Measurements from ENCODE around the gene RGN. TPM values are rescaled to one million over a fixed set of nuclear protein-coding genes. Genes with fewer than 3 reads are reported as not detected.

Gene RGN
- not detected for polyA plus RNA-seq

DNA sequence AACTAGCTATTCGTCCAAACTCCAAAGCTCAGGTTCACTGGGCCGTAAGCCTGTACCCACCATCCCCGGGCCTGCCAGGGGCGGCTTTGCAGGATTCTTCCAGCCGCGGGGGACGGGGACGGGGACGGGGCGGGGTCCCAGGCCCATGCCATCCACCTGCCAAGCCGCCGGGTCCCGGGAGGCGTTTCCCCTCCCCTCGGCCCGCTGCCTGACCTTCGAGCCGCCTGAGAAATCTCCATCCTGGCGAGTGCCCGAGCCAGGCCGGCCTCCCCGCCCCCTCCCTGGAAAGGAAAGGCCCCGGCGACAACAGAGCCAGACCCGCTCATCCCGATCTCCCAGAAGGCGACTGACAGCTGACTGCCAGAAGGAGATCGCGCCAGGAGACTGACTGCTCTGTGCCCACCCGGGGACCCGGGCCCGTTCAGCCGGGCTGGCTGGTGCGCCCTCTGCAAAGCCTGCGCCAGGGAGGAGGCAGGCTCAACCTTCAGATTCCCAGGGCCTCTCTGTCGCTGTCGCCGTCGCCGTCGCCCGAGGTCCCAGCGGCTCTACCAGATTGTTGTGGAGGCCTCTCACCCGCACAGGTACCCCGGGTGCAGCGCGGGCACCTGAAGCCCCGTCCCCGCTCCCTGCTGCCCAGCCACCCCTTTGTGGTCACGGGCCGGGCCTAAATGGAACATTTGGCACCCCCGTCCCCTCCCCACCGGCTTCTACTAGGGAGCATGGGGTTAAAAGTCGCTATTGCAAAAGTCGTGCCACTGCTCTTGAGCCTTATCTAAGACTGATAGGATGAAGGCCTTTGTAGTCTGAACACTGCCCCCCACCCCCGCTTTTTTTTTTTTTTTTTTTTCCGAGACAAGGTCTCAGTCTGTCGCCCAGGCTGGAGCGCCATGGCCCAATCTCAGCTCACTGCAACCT is at the start of gene RGN:
Gene RGN, plus strand, starts transcription at position 315 of the 915 bp plus-strand sequence. CDS start 2,702 bp downstream, outside the sequence.
- no peak for DNase-seq
- H3K9me3 Mint-ChIP-seq, result peaks cover 0 to 2% (median 0%) of the 10 kb centered on the region in 6 donors
- no peaks in the 10 kb centered on the region for H3K4me1 Mint-ChIP-seq
- H3K36me3 Mint-ChIP-seq, result no peaks in the 10 kb centered on the region
- H3K4me3 Mint-ChIP-seq, result no peak within 1 kb of the TSS
- no peak within 1 kb of the TSS for H3K27ac Mint-ChIP-seq
- peaks cover 0 to 3% (median 2%) of the 10 kb centered on the region in 3 donors for H3K27me3 Mint-ChIP-seq (ENCODE audit: low read depth in 3 of 3)

DNA sequence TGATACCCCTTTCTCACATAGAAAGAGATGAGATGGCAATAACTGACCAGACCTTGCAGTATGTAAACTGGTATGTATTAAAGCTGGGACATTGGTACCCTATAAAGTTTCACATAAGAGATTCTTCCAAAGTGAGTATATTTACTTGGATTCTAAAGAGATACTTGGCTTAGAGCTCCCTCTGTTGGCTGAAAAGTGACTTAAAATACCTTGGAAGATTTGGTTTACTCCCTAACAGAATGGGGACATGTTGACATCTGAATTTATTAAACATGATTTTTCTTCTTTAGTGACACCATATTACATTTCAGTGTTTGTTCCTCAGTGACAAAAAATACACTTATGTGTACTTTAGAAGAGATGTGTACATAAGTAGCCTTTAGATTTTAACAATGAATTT is 47.9 kb upstream of the RGN start:
- Mint-ChIP-seq H3K27ac (no peak overlapping the region), H3K27me3 (ENCODE audit: low read depth in 3 of 3) (peaks cover 2 to 9% (median 2%) of the 10 kb centered on the region in 3 donors), H3K36me3 (no peaks in the 10 kb centered on the region), H3K4me3 (no peak overlapping the region), H3K4me1 (no peaks in the 10 kb centered on the region), H3K9me3 (no peaks in the 10 kb centered on the region)
- DNase-seq, result peak; percentile 8 to 16 (median 12)

DNA sequence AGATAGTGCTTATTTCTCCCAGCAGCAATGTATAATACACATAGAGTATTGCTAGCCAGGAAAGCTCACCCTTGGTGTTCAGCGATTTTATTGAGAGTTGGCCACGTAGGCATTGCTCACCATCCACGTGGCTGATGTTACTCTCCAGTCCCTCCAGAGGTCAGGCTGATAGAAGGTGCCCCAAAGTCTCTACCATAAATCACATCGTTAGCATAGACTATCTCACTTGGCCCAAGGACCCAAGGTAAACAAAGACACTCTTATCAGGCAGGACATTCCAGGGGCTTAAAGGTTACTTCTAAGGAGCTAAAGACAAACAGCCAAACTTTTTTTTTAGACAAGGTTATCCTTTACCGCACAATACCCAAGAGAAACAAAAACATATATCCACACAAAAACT is 30.3 kb upstream of the RGN start:
- no peak overlapping the region for H3K4me3 Mint-ChIP-seq
- H3K4me1 Mint-ChIP-seq, result no peaks in the 10 kb centered on the region
- H3K9me3 Mint-ChIP-seq, result peaks cover 0 to 11% (median 3%) of the 10 kb centered on the region in 6 donors
- no peak for DNase-seq
- H3K36me3 Mint-ChIP-seq, result peaks cover 0 to 4% (median 3%) of the 10 kb centered on the region in 3 donors
- H3K27ac Mint-ChIP-seq, result no peak overlapping the region
- H3K27me3 Mint-ChIP-seq (ENCODE audit: low read depth in 3 of 3), result peaks cover 2 to 9% (median 3%) of the 10 kb centered on the region in 3 donors

DNA sequence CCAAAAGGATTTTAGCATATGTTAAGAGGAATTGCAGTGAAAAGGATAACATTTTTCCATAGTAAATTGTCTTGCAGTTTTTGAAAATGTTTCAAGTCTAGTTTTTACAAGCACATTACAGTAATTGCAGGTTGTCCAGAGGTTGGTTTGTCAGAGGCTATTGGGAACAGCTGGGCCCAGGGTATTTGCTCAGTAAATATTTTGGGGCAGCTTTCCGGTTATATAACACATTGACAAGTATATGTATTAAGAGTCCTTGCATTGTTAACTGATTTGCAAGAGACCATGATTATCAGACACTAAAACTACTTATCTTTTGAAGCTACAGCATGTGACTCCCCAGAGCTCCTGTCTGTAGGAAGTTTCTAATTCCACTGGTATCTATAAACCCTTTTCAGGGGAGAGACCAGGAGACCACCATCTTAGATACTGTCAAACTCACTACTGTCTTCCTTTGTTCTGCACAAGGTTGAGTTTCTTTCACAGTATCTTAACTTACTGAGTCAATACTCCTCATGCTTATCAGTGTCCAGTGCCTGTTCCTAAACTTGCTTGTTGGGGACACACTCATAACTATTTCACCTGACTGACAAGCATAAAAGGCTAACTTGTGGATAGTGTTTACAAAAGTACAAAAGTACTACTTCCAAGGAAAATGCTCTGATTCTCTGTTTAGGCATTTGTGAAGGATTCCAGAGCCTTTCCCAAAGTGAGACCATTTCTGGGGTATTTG is 18.9 kb upstream of the RGN start:
- no peak overlapping the region for H3K27ac Mint-ChIP-seq
- H3K4me3 Mint-ChIP-seq, result no peak overlapping the region
- peaks cover 0 to 11% (median 3%) of the 10 kb centered on the region in 3 donors for H3K27me3 Mint-ChIP-seq (ENCODE audit: low read depth in 3 of 3)
- no peaks in the 10 kb centered on the region for H3K9me3 Mint-ChIP-seq
- no peaks in the 10 kb centered on the region for H3K36me3 Mint-ChIP-seq
- DNase-seq, result no peak
- no peaks in the 10 kb centered on the region for H3K4me1 Mint-ChIP-seq

DNA sequence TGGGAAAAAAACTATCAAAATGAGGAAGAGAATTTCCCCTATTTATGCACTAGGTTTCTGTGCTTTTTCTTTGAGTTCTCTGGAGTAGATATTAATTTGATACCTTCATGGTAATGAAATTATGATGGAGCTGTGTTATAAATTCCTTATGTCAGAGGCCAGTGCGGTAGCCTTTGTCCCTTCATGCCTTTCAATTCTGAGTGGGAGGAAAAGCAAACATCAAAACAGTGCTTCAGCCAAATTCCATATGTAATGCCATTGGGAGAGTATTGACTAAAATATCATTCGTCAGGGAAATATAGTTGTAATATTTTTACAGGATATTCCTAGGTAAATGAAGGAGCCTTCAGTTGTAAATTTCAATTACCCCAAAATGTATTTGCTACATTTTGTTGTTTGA is 17.5 kb upstream of the RGN start:
- H3K9me3 Mint-ChIP-seq, result no peaks in the 10 kb centered on the region
- H3K27me3 Mint-ChIP-seq (ENCODE audit: low read depth in 3 of 3), result peaks cover 0 to 13% (median 3%) of the 10 kb centered on the region in 3 donors
- H3K4me1 Mint-ChIP-seq, result no peaks in the 10 kb centered on the region
- no peak overlapping the region for H3K4me3 Mint-ChIP-seq
- H3K36me3 Mint-ChIP-seq, result no peaks in the 10 kb centered on the region
- DNase-seq, result no peak
- no peak overlapping the region for H3K27ac Mint-ChIP-seq

DNA sequence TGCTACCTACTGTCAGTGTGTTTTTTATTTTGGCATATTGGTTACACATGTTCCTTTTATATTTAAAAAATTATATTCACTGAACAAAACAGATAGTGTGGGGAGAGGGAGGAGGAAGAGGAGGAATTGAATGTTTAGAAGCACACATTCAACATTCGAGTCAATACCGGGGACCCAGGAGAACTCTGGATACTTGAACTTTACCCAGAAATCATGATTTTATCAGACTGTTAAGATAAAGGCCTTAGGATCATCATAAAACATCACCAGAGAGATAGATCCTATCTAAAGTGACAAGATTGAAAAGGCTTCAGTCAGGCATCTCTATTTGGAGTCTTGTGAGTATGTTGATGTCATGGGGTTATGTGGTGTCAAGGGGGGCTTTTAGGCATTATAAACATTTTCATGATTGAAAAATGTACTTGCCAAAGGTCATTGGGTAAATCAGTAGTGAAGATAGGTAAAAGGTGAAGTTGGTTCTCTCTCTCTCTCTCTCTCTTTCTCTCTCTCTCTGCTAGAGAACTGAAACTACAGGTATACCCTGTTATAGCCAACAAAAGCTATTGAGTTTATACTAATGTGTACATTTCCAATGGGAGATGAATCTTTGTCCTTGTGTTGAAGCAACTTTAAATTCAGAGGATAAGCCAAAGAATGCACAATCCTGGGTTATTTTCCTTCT is 16.9 kb upstream of the RGN start:
- Mint-ChIP-seq H3K4me3 (no peak overlapping the region), H3K27ac (no peak overlapping the region), H3K27me3 (ENCODE audit: low read depth in 3 of 3) (peaks cover 0 to 15% (median 3%) of the 10 kb centered on the region in 3 donors), H3K9me3 (no peaks in the 10 kb centered on the region), H3K36me3 (no peaks in the 10 kb centered on the region), H3K4me1 (no peaks in the 10 kb centered on the region)
- DNase-seq, result no peak

DNA sequence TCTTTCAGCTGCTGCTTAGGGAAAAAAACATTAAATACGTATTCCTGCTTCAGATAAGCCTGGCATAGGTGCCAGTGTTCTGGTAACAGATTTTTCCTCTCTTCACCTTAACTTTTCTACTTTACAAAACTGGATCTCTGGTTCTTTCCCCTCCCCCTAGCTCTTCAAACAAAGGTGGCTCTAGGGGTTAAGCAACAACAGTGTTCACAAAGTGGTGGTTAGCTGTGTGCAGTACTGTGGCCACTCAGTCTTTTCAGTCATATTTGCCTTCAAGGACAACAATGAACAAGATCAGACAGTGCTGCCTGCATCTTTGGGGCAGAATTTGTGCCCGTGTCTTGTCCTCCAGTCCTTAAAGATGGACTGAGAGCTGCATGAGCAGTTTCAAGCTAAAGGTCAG is 15.1 kb upstream of the RGN start:
- DNase-seq, result no peak
- Mint-ChIP-seq H3K27me3 (ENCODE audit: low read depth in 3 of 3) (peaks cover 0 to 10% (median 3%) of the 10 kb centered on the region in 3 donors), H3K27ac (no peak overlapping the region), H3K36me3 (no peaks in the 10 kb centered on the region), H3K4me3 (no peak overlapping the region), H3K4me1 (no peaks in the 10 kb centered on the region), H3K9me3 (no peaks in the 10 kb centered on the region)

DNA sequence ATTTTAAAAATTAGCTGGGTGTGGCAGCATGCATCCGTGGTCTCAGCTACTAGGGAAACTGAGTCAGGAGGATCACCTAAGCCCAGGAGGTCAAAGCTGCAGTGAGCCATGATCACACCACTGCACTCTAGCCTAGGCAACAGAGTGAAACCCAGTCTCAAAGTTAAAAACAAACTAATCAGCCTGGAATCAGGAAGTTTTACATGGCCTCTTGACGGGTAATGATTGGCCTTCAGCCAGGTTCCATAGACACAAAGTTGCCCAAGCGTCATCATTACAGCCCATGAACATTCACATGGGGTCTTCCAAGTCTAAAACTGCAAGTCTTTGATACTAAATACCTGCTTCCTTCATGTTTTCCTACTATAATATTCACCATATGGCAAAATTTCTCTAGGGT is 10.0 kb upstream of the RGN start:
- Mint-ChIP-seq H3K36me3 (no peaks in the 10 kb centered on the region), H3K27me3 (ENCODE audit: low read depth in 3 of 3) (peaks cover 0 to 7% (median 0%) of the 10 kb centered on the region in 3 donors), H3K4me1 (no peaks in the 10 kb centered on the region), H3K27ac (no peak overlapping the region), H3K9me3 (no peaks in the 10 kb centered on the region), H3K4me3 (no peak overlapping the region)
- DNase-seq, result no peak

DNA sequence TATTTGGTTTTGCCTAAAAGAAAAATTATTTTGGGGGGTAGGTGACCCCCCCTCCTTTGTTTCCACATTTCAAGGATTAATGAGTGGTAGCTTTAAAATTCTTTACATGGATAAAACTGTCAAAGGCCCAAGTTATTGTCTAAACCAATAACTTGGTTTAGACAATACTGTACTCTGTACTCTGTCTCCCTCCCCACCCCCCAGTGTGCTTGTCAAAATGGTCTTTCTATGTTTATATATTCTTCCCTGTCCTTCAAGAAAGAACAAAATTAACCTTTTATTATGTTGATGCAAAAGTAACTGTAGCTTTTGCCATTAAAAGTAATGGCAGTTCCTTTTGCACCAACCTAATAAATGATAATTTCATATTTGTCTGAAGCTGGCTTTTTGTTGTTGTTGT is 9.5 kb upstream of the RGN start:
- Mint-ChIP-seq H3K27ac (no peak overlapping the region), H3K27me3 (ENCODE audit: low read depth in 3 of 3) (peaks cover 0 to 7% (median 0%) of the 10 kb centered on the region in 3 donors), H3K36me3 (no peaks in the 10 kb centered on the region), H3K4me1 (no peaks in the 10 kb centered on the region), H3K4me3 (no peak overlapping the region), H3K9me3 (no peaks in the 10 kb centered on the region)
- no peak for DNase-seq

DNA sequence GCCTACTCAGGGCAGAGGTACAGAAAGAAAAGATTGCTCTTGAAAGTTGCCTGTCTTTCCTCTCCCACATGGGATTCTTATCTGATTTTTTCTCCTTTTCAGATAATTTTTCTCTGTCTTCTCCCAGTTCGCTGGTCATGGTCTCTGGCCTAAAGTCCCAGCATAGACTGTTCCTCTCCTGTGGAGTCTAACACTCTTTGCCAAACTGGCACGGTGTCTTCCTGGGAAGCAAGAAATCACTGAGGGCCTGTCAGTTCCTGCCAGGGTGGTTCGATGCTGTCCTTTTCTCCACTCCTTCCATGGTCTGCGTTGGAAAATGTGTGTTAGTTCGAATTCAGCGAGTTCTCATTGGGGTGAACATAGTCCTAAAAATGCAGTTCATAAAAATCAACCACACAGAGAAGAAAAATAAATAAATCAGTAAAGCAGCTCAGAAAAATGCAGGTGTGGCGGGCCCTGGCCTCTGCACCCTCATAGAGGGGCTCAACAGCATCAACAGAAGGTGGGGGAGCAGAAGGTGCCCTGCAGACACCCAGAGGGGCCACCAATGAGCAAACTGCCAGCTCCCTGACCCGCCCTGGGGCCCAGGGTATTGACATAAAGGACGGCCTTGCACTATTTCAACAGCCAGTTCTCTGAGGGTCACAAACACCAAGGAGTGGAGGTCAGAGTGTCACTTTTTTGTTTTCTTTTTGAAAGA is 2.1 kb downstream of the RGN start:
- no peak overlapping the region for H3K27ac Mint-ChIP-seq
- H3K4me3 Mint-ChIP-seq, result no peak overlapping the region
- H3K27me3 Mint-ChIP-seq (ENCODE audit: low read depth in 3 of 3), result peaks cover 0 to 6% (median 2%) of the 10 kb centered on the region in 3 donors
- DNase-seq, result no peak
- no peaks in the 10 kb centered on the region for H3K36me3 Mint-ChIP-seq
- H3K4me1 Mint-ChIP-seq, result no peaks in the 10 kb centered on the region
- H3K9me3 Mint-ChIP-seq, result peaks cover 0 to 2% (median 0%) of the 10 kb centered on the region in 6 donors

DNA sequence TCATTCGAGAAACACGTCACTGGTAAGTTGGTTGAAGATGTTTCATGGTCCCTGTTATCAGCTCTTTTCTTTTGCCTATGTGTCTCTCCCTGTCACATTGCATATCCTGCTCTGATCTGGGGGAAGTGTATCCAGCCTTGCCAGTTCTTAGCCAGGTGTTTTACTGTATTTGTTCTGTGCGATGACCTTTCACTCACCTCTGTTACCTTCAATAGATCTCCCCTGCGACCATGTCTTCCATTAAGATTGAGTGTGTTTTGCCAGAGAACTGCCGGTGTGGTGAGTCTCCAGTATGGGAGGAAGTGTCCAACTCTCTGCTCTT is 2.6 kb downstream of the RGN start:
- Mint-ChIP-seq H3K9me3 (peaks cover 0 to 2% (median 0%) of the 10 kb centered on the region in 6 donors), H3K4me3 (no peak overlapping the region), H3K27me3 (ENCODE audit: low read depth in 3 of 3) (peaks cover 0 to 6% (median 2%) of the 10 kb centered on the region in 3 donors), H3K4me1 (no peaks in the 10 kb centered on the region), H3K27ac (no peak overlapping the region), H3K36me3 (no peaks in the 10 kb centered on the region)
- no peak for DNase-seq

DNA sequence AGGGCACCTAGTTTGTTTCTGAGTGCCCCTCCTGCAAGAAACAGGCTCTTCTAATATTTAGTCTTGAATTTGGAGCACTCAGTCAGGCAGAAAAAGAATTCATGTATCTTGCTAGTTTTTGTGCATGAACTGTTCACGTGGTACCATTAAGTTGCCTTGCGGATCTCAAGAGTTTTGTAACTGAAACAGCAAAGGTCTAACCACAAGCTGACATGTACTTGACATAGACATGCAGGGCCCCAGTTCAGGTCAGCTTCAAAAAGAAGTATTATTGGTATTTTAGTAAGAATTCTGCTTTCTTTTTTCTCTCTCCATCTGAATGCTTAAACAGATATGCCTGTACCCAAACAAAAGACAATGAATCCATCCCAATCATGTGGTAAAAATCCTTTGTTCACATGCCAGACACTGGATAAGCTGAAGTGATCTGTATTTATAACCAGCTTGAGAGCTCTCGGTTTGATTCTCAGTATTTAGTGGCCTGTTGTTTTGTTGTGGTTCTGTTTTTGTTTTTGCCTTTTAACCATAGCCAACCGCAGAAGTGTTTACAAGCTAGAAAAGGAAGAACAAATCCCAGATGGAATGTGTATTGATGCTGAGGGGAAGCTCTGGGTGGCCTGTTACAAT is 13.0 kb downstream of the RGN start:
- H3K9me3 Mint-ChIP-seq, result no peaks in the 10 kb centered on the region
- peaks cover 1 to 8% (median 4%) of the 10 kb centered on the region in 3 donors for H3K27me3 Mint-ChIP-seq (ENCODE audit: low read depth in 3 of 3)
- H3K4me3 Mint-ChIP-seq, result no peak overlapping the region
- H3K36me3 Mint-ChIP-seq, result no peaks in the 10 kb centered on the region
- peak overlapping the region in 3 of 6 donors; percentile 4 to 45 (median 4) for H3K27ac Mint-ChIP-seq
- no peak for DNase-seq
- peaks cover 0 to 1% of the 10 kb centered on the region in 2 donors for H3K4me1 Mint-ChIP-seq

DNA sequence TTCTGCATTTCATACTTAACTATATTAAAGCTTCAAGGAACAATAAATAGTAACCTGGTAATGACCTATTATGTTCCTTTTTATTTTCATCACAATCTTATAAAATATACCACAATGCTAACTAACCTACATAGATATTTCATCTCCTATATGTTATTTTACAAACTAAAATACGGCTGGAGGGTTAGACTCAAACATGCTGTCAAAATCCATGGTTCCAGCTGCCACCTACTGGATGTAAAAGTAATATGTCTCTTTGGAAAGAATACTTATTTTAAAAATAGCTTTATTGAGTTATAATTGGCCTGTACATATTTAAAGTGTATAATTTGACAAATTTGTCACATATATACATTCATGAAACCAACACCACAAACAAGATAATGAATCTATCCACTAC is 15.0 kb downstream of the RGN start:
- no peak for DNase-seq
- peaks cover 1 to 4% (median 4%) of the 10 kb centered on the region in 3 donors for H3K27me3 Mint-ChIP-seq (ENCODE audit: low read depth in 3 of 3)
- peak overlapping the region in 1 of 6 donors; percentile 6 for H3K27ac Mint-ChIP-seq
- no peaks in the 10 kb centered on the region for H3K36me3 Mint-ChIP-seq
- H3K9me3 Mint-ChIP-seq, result no peaks in the 10 kb centered on the region
- H3K4me1 Mint-ChIP-seq, result peaks cover 0 to 1% of the 10 kb centered on the region in 2 donors
- no peak overlapping the region for H3K4me3 Mint-ChIP-seq
